PFSK-1 (cell line): Measurements from ENCODE around the gene CFAP61.

Source experiments
- FOXP2 ChIP-seq: optimal IDR thresholded peaks from 2 replicates; pipeline ENCODE3; 2011; ENCODE audit warnings: borderline replicate concordance, control low read depth, inconsistent platforms; ENCODE audit not compliant: insufficient read depth; ENCODE audit errors: extremely low read length, extremely low read depth
- POLR2AphosphoS5 ChIP-seq: IDR thresholded peaks from 2 replicates; pipeline ENCODE4 v1.6.1; 2012; ENCODE audit warnings: low read depth, mild to moderate bottlenecking, control low read depth, low read length, moderate library complexity
- REST ChIP-seq, 2 experiments: IDR thresholded peaks; 2 replicates each; pipeline versions ENCODE4 v1.6.1 to v1.8.0; 2011 to 2012; ENCODE audit warnings: low read depth in 2 of 2, low read length in 2 of 2, control low read depth in 1 of 2, inconsistent platforms in 1 of 2, mild to moderate bottlenecking in 1 of 2, moderate library complexity in 1 of 2; ENCODE audit not compliant: insufficient read depth in 1 of 2
- SIN3A ChIP-seq: IDR thresholded peaks from 2 replicates; pipeline ENCODE4 v1.6.1; 2012; ENCODE audit warnings: mild to moderate bottlenecking, low read length, moderate library complexity, borderline replicate concordance; ENCODE audit not compliant: insufficient read depth
- TAF1 ChIP-seq: IDR thresholded peaks from 2 replicates; pipeline ENCODE4 v1.6.1; 2012; ENCODE audit warnings: low read length, control low read depth, borderline replicate concordance; ENCODE audit not compliant: insufficient read depth

CFAP61 gene

GRCh38 chr20:20215976-20216727 lies 163.8 kb downstream of the CFAP61 start:
- TF ChIP-seq REST (IDR thresholded peaks at IDR 0.05; ENCODE audit: insufficient read depth in 1 of 2, low read depth in 2 of 2, low read length in 2 of 2) (no peak), FOXP2 (no peak), POLR2AphosphoS5 (no peak), TAF1 (no peak), SIN3A (no peak)

GRCh38 chr20:20216941-20217340 lies 164.6 kb downstream of the CFAP61 start:
- TF ChIP-seq REST (IDR thresholded peaks at IDR 0.05; ENCODE audit: insufficient read depth in 1 of 2, low read depth in 2 of 2, low read length in 2 of 2), result no peak
- no peak for TF ChIP-seq SIN3A
- TF ChIP-seq FOXP2, result no peak
- TF ChIP-seq TAF1, result no peak
- no peak for TF ChIP-seq POLR2AphosphoS5

- no peak for TF ChIP-seq TAF1
- TF ChIP-seq SIN3A, result no peak
- TF ChIP-seq REST (IDR thresholded peaks at IDR 0.05; ENCODE audit: insufficient read depth in 1 of 2, low read depth in 2 of 2, low read length in 2 of 2), result no peak
- TF ChIP-seq FOXP2, result no peak
- TF ChIP-seq POLR2AphosphoS5, result no peak
Measured at GRCh38 chr20:20217621-20218020, 165.3 kb downstream of the CFAP61 start.

GRCh38 chr20:20219016-20219415 lies 166.7 kb downstream of the CFAP61 start:
- no peak for TF ChIP-seq FOXP2
- no peak for TF ChIP-seq REST (IDR thresholded peaks at IDR 0.05; ENCODE audit: insufficient read depth in 1 of 2, low read depth in 2 of 2, low read length in 2 of 2)

- TF ChIP-seq REST (IDR thresholded peaks at IDR 0.05; ENCODE audit: insufficient read depth in 1 of 2, low read depth in 2 of 2, low read length in 2 of 2) (no peak), FOXP2 (no peak), TAF1 (no peak), SIN3A (no peak), POLR2AphosphoS5 (no peak)
Measured at GRCh38 chr20:20220134-20220533, 167.8 kb downstream of the CFAP61 start.
